Astrocyte (in vitro differentiated cells and primary cell): ENCODE measurements around the gene LILRB3. TPM values are rescaled to one million over a fixed set of nuclear protein-coding genes. Genes with fewer than 3 reads are reported as not detected.

ENCODE experiments used
- DNase-seq: peaks from one replicate; pipeline ENCODE4 v3.0.0-alpha.2; 2010; ENCODE audit warnings: low read depth
- FAIRE-seq: peaks from 2 replicates; lab custom pipeline; 2011; peaks lifted over from hg19 to GRCh38; lab: Jason Lieb, UNC
- H2AFZ ChIP-seq: 2 replicates; pipeline ENCODE4 v1.6.0; 2012; ENCODE audit warnings: low read depth, low read length, inconsistent platforms
- H3K27ac ChIP-seq: 2 replicates; pipeline ENCODE4 v1.5.1; 2011; ENCODE audit warnings: low read depth, low read length, inconsistent platforms
- H3K27me3 ChIP-seq: 2 replicates; pipeline ENCODE4 v1.6.0; 2011; ENCODE audit warnings: low read length, inconsistent platforms; ENCODE audit not compliant: insufficient read depth
- H3K36me3 ChIP-seq: 2 replicates; pipeline ENCODE4 v1.5.1; 2011; ENCODE audit warnings: low read length, inconsistent platforms; ENCODE audit not compliant: insufficient read depth
- H3K4me1 ChIP-seq: 2 replicates; pipeline ENCODE4 v1.5.1; 2011; ENCODE audit warnings: low read length, inconsistent platforms; ENCODE audit not compliant: insufficient read depth
- H3K4me2 ChIP-seq: 2 replicates; pipeline ENCODE4 v1.6.0; 2012; ENCODE audit warnings: low read length, inconsistent platforms
- H3K4me3 ChIP-seq: 2 replicates; pipeline ENCODE4 v1.5.1; 2011; ENCODE audit warnings: low read depth, mild to moderate bottlenecking, low read length, inconsistent platforms; ENCODE audit not compliant: insufficient read depth
- H3K79me2 ChIP-seq: 2 replicates; pipeline ENCODE4 v1.6.0; 2012; ENCODE audit warnings: mild to moderate bottlenecking, low read length, inconsistent platforms; ENCODE audit not compliant: insufficient read depth
- H3K9ac ChIP-seq: 2 replicates; pipeline ENCODE4 v1.6.0; 2012; ENCODE audit warnings: mild to moderate bottlenecking, low read length, inconsistent platforms
- H3K9me3 ChIP-seq: 2 replicates; pipeline ENCODE4 v1.5.1; 2012; ENCODE audit warnings: low read depth, mild to moderate bottlenecking, low read length, inconsistent platforms; ENCODE audit not compliant: insufficient read depth
- H4K20me1 ChIP-seq: 2 replicates; pipeline ENCODE4 v1.6.0; 2012; ENCODE audit warnings: low read length, inconsistent platforms; ENCODE audit not compliant: insufficient read depth
- H3K27ac Mint-ChIP-seq: one replicate; pipeline ENCODE4 v1.8.0; 2021; ENCODE audit warnings: mild to moderate bottlenecking, mixed read lengths; ENCODE audit not compliant: unreplicated experiment
- H3K27me3 Mint-ChIP-seq: one replicate; pipeline ENCODE4 v1.8.0; 2021; ENCODE audit warnings: low read depth, mixed read lengths; ENCODE audit not compliant: unreplicated experiment
- H3K36me3 Mint-ChIP-seq: one replicate; pipeline ENCODE4 v1.8.0; 2021; ENCODE audit warnings: low read depth, mixed read lengths; ENCODE audit not compliant: unreplicated experiment
- H3K4me1 Mint-ChIP-seq: one replicate; pipeline ENCODE4 v1.8.0; 2021; ENCODE audit warnings: low read depth, mixed read lengths; ENCODE audit not compliant: unreplicated experiment
- H3K4me3 Mint-ChIP-seq: one replicate; pipeline ENCODE4 v1.8.0; 2021; ENCODE audit warnings: mild to moderate bottlenecking, moderate library complexity, mixed read lengths; ENCODE audit not compliant: unreplicated experiment
- H3K9me3 Mint-ChIP-seq: one replicate; pipeline ENCODE4 v1.8.0; 2021; ENCODE audit warnings: mild to moderate bottlenecking, mixed read lengths; ENCODE audit not compliant: unreplicated experiment
- EZH2 ChIP-seq: IDR thresholded peaks from 2 replicates; pipeline ENCODE4 v1.6.1; 2012; ENCODE audit warnings: mild to moderate bottlenecking, low read length, inconsistent platforms; ENCODE audit not compliant: insufficient read depth
- total RNA-seq: library from RNA; stranded (reverse); gene quantifications from 2 replicates; pipeline ENCODE4 v1.2.1, GENCODE V29; 2021
- TF ChIP-seq, protein P1 (sequence below): IDR thresholded peaks from 2 replicates; pipeline ENCODE4 v1.5.1; 2011; ENCODE audit warnings: low read depth, mild to moderate bottlenecking, inconsistent platforms, low read length, moderate library complexity; ENCODE audit not compliant: insufficient read depth

Gene LILRB3
- total RNA-seq, 1 donor from 2014 or later: not detected

DNA sequence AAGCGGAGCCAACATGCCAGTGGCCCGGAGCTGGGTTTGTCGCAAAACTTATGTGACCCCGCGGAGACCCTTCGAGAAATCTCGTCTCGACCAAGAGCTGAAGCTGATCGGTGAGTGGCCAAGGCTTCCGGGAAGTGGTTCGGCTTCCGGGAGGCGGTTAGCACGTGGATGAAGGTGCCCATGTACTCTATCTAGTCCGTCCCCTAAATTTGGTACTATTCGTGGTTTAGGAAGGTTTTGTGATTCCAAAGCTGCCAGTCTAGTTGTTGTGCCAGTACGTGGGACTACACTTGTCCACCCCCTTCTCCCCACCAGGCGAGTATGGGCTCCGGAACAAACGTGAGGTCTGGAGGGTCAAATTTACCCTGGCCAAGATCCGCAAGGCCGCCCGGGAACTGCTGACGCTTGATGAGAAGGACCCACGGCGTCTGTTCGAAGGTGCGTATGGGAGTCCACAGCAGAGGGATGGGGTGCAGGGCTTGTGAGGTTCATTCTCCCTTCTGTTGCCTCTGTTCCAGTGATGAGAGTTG lies 21.6 kb downstream of the LILRB3 start:
- Histone ChIP-seq H3K9me3 (no peaks in the 10 kb centered on the region), H3K4me2 (peak overlapping the region; percentile 97), H3K4me1 (peaks cover 34% of the 10 kb centered on the region), H3K79me2 (peaks cover 61% of the 10 kb centered on the region), H2AFZ (no peak overlapping the region), H3K36me3 (peaks cover 34% of the 10 kb centered on the region), H3K4me3 (peak overlapping the region; percentile 88), H3K27me3 (no peaks in the 10 kb centered on the region), H3K9ac (peak overlapping the region; percentile 93), H3K27ac (peak overlapping the region; percentile 97), H4K20me1 (peaks cover 53% of the 10 kb centered on the region)
- Mint-ChIP-seq H3K27ac (peak overlapping the region; percentile 100), H3K27me3 (no peaks in the 10 kb centered on the region), H3K4me1 (peaks cover 32% of the 10 kb centered on the region), H3K4me3 (peak overlapping the region; percentile 99), H3K36me3 (peaks cover 18% of the 10 kb centered on the region), H3K9me3 (no peaks in the 10 kb centered on the region)
- no peak for DNase-seq
- no peak for FAIRE-seq
- no peak for TF ChIP-seq EZH2
- TF ChIP-seq, protein P1, sequence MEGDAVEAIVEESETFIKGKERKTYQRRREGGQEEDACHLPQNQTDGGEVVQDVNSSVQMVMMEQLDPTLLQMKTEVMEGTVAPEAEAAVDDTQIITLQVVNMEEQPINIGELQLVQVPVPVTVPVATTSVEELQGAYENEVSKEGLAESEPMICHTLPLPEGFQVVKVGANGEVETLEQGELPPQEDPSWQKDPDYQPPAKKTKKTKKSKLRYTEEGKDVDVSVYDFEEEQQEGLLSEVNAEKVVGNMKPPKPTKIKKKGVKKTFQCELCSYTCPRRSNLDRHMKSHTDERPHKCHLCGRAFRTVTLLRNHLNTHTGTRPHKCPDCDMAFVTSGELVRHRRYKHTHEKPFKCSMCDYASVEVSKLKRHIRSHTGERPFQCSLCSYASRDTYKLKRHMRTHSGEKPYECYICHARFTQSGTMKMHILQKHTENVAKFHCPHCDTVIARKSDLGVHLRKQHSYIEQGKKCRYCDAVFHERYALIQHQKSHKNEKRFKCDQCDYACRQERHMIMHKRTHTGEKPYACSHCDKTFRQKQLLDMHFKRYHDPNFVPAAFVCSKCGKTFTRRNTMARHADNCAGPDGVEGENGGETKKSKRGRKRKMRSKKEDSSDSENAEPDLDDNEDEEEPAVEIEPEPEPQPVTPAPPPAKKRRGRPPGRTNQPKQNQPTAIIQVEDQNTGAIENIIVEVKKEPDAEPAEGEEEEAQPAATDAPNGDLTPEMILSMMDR: no peak

- peak overlapping the region; percentile 36 for H3K27ac Mint-ChIP-seq
- TF ChIP-seq, protein P1: no peak
- no peak for TF ChIP-seq EZH2
- no peak overlapping the region for H3K9ac ChIP-seq
- H3K4me3 ChIP-seq: no peak overlapping the region
- H4K20me1 ChIP-seq: peaks cover 35% of the 10 kb centered on the region
- peaks cover 43% of the 10 kb centered on the region for H3K79me2 ChIP-seq
- H3K27me3 Mint-ChIP-seq: no peaks in the 10 kb centered on the region
- H2AFZ ChIP-seq: no peak overlapping the region
- H3K27ac ChIP-seq: no peak overlapping the region
- peaks cover 26% of the 10 kb centered on the region for H3K4me1 ChIP-seq
- DNase-seq: no peak
- H3K9me3 ChIP-seq: no peaks in the 10 kb centered on the region
- H3K36me3 ChIP-seq: peaks cover 22% of the 10 kb centered on the region
- no peak overlapping the region for H3K4me2 ChIP-seq
- H3K4me3 Mint-ChIP-seq: peak overlapping the region; percentile 99
- no peaks in the 10 kb centered on the region for H3K27me3 ChIP-seq
- H3K9me3 Mint-ChIP-seq: no peaks in the 10 kb centered on the region
- peaks cover 24% of the 10 kb centered on the region for H3K4me1 Mint-ChIP-seq
- no peak for FAIRE-seq
- peaks cover 12% of the 10 kb centered on the region for H3K36me3 Mint-ChIP-seq
Measured at GRCh38 chr19:54199401-54199800, 23.4 kb downstream of the LILRB3 start.

DNA sequence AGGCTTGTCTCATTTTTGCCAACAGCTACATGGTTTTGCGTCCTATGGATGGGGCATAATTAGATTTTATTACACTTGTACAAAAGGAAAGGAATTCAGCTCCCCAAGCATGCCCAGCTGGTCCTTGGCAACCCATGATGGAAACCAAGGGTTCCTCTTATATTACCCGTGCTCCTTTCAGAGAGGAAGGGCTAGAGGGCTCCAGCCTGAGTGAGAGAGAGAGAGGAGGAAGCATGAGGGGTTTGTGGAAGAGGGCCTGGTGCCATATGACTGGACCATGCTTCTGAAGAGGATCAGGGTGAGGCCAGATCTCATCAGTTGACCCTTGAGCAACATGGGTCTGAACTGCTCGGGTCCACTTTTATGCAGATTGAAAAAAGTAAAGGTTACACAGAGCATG lies 25.7 kb downstream of the LILRB3 start:
- no peak overlapping the region for H3K4me3 Mint-ChIP-seq
- H2AFZ ChIP-seq: no peak overlapping the region
- H3K27ac Mint-ChIP-seq: no peak overlapping the region

More for the DNA sequence above, 25.7 kb downstream of the LILRB3 start:
- H3K36me3 Mint-ChIP-seq: peaks cover 13% of the 10 kb centered on the region
- Histone ChIP-seq H3K36me3 (peaks cover 7% of the 10 kb centered on the region), H3K9me3 (no peaks in the 10 kb centered on the region), H3K9ac (no peak overlapping the region), H4K20me1 (peaks cover 22% of the 10 kb centered on the region), H3K27ac (no peak overlapping the region), H3K4me2 (no peak overlapping the region), H3K79me2 (peaks cover 36% of the 10 kb centered on the region), H3K4me3 (no peak overlapping the region), H3K27me3 (no peaks in the 10 kb centered on the region), H3K4me1 (peaks cover 11% of the 10 kb centered on the region)
- FAIRE-seq: no peak
- no peaks in the 10 kb centered on the region for H3K9me3 Mint-ChIP-seq
- peaks cover 9% of the 10 kb centered on the region for H3K4me1 Mint-ChIP-seq
- TF ChIP-seq EZH2: no peak
- H3K27me3 Mint-ChIP-seq: no peaks in the 10 kb centered on the region
- DNase-seq: no peak
